AG10803 (cell line): ENCODE measurements around the gene MAB21L4.

Source experiments
- DNase-seq: peaks from one replicate; pipeline ENCODE4 v3.0.0; 2010; ENCODE audit warnings: low read depth
- H3K4me3 ChIP-seq: 2 replicates; pipeline ENCODE4 v1.5.1; 2011; ENCODE audit warnings: mild to moderate bottlenecking, low read length, control low read depth
- TF ChIP-seq, protein P1 (sequence below): conservative IDR thresholded peaks from 2 replicates; pipeline ENCODE4 v1.5.1; 2011; ENCODE audit warnings: mild to moderate bottlenecking, low read length, control low read depth, inconsistent platforms

MAB21L4 gene

DNA sequence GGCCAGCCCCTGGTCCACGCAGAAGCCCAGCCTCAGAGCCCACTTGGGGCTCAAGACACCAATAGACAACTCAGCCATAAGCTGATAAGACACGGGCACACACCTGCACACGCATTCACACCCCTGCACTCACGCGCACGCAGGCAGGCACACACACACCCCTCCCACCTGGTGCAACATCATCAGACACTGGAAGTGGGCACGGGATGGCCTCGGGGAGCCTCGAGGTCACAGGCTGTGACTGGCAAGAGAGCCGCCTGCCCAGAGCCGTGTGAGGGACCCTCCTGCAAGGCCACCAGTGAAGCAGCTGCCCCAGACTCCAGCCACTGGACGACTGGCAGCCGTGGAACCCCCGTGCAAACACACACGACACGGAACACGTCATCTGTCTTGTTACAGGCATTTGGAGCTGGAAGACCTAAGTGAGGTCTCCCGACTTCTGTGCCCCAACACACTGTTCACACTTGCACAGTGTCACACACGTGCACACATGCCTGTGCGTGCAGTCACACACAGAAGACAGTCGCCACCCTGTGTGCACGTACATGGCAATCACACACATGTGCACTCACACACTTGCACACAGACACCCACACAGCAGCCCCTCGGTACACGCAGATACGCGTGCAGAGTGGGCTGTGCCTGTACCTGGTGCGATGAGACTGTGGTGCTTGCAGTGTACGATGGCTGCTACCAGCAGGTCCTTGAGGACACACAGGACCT, 959 bp downstream of the MAB21L4 start:
- DNase-seq = no peak
- H3K4me3 ChIP-seq = no peak overlapping the region
- TF ChIP-seq, protein P1, sequence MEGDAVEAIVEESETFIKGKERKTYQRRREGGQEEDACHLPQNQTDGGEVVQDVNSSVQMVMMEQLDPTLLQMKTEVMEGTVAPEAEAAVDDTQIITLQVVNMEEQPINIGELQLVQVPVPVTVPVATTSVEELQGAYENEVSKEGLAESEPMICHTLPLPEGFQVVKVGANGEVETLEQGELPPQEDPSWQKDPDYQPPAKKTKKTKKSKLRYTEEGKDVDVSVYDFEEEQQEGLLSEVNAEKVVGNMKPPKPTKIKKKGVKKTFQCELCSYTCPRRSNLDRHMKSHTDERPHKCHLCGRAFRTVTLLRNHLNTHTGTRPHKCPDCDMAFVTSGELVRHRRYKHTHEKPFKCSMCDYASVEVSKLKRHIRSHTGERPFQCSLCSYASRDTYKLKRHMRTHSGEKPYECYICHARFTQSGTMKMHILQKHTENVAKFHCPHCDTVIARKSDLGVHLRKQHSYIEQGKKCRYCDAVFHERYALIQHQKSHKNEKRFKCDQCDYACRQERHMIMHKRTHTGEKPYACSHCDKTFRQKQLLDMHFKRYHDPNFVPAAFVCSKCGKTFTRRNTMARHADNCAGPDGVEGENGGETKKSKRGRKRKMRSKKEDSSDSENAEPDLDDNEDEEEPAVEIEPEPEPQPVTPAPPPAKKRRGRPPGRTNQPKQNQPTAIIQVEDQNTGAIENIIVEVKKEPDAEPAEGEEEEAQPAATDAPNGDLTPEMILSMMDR = no peak

DNA sequence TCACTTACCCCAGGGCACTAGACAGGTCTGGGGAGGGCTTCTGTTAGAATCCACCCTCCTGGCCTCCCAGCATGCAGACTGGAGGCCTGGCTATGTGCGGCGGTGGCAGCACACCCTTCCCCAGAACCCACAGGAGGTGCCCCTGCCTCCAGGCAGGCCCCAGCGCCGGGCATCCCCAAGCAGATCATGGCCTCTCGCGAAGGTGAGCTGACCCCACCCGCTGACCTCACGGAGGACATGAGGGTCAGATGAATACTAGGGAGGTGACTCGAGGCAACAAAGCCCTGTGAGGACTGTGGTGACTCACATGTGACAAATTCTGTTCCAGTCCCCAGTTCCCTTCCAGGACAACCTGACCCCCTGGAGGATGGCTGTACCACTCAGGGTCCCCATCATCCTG, 1.9 kb downstream of the MAB21L4 start:
- no peak for DNase-seq
- H3K4me3 ChIP-seq = no peak overlapping the region
- TF ChIP-seq, protein P1 = no peak

DNA sequence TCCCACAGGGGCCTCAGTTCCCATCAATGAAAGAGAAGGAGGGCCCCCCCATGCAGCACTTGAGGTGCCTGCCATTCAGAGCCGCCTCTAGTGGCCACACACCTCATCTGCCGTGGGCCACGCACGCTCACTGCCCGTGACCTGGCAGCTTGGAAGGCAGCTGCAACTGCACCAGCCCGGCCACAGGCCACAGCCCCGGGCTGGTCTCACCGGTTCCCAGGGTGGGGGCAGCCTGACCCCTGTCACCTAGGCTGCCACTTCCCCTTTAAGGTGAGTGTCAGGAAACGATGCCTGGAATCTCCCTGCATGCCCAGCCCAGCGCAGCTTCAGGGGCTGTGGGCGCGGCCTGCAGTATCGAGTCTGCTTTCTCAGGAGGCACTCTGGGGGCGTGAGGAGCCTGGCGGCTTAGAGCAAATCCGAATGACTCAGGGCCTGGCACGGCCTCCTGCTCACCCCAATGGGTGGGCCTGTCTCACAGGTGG, 2.6 kb downstream of the MAB21L4 start:
- TF ChIP-seq, protein P1 = no peak
- H3K4me3 ChIP-seq = no peak overlapping the region
- DNase-seq = peak; percentile 31

DNA sequence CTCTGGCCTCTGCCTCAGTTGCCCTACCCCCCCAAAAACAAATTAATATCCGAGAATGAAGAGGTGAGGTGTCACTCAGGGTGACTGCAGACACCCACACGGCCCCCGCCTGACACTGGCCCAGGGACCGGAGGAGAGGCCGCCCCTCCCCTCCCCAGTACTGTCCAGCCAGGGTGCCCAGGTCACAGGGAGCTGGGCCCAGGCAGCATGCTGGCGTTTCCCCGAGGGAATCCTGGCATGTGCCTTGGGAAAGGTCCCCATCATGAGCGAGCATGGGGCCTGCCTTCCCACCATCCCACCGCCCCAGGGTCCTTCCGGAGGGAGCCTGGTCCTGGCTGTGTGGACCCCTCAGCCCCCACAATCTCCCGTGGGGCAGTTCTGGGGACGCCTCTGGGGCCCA, 3.0 kb downstream of the MAB21L4 start:
- no peak for DNase-seq
- TF ChIP-seq, protein P1 = no peak

DNA sequence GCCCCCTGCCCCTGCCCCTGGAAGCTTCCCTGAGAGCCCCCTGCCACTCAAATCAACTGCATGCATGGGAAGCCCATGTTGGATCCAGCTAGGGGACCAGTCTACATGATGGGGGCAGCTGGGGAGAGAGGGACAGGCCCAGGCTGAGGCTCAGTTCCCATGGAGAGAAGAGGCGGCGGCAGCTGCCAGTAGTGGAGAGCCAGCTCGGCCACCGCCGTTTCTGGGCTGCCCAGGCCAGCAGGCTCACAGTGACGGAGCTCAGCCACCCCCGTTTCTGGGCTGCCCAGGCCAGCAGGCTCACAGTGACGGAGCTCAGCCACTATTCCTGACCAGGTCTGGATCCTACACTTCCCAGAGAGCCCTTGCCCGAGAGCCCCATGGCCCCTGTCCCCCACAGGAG, 3.6 kb downstream of the MAB21L4 start:
- DNase-seq = no peak
- no peak overlapping the region for H3K4me3 ChIP-seq
- TF ChIP-seq, protein P1 = no peak

More for the DNA sequence above, 3.0 kb downstream of the MAB21L4 start:
- H3K4me3 ChIP-seq = no peak overlapping the region

DNA sequence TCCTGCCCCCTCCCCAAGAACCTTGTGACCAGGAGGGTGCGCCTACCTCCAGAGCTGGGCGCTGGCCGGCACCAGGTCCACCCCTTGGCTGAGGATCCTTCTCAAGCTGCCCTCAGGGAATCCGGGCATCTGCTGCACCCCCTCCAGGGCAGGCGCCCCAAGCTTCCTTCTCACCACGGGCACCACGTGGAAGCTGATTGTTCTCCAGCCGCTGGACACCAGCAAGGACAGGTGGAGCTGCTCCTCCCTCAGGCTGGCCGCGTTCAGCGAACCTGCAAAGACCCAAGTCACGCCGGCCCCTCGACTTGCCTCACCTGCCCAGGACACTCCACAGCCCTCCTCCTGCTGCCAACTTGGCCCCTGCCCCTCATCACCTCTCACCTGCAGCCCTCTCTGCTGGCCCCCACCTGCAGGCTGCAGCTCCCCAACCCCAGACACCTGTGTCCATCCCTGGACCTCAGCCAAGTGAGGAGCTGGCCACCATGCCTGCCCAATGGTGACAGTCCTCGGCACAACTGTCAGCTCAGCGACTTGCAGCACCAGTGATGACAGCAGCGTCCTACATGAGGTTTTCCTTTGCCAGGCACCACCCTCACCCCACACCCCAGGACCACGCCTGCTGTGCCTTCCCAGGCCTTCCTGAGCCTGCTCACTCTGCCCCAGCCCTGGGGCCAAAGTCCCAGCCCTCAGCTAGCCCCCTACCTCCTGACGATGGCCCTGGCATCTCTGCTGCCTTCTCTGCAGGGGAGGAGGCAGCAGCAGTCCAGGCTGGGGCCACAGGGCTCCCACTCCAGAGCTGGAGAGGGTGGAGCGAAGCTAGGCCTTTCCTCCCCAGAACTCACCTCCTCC, 4.2 kb downstream of the MAB21L4 start:
- no peak for DNase-seq
- no peak overlapping the region for H3K4me3 ChIP-seq
- TF ChIP-seq, protein P1 = no peak
